Aorta (tissue), 5 donors: ENCODE measurements around the gene SP140. TPM values are rescaled to one million over a fixed set of nuclear protein-coding genes. Genes with fewer than 3 reads are reported as not detected.

Experiments
- ATAC-seq: fragments of 200-7000 bp; cut with Tn5 transposase; one replicate; pipeline ENCODE4 v1.9.1; 2022; ENCODE audit warnings: moderate library complexity; ENCODE audit not compliant: low FRiP score
- DNase-seq, 2 donors: peaks; one replicate each; pipeline ENCODE4 v3.0.0-alpha.2; 2020
- H3K27ac ChIP-seq, 2 donors: one replicate each; pipeline ENCODE4 v1.5.1; 2013; ENCODE audit warnings: low read length in 2 of 2, mild to moderate bottlenecking in 2 of 2, moderate library complexity in 2 of 2, control low read depth in 1 of 2, inconsistent platforms in 1 of 2, low read depth in 1 of 2
- H3K27me3 ChIP-seq, 2 donors: one replicate each; pipeline ENCODE4 v1.6.1; 2013; ENCODE audit warnings: control low read depth in 1 of 2, low read length in 1 of 2, mild to moderate bottlenecking in 1 of 2, moderate library complexity in 1 of 2; ENCODE audit not compliant: insufficient read depth in 2 of 2, control insufficient read depth in 1 of 2
- H3K36me3 ChIP-seq, 2 donors: one replicate each; pipeline ENCODE4 v1.6.1; 2013; ENCODE audit warnings: control low read depth in 1 of 2, low read length in 1 of 2, mild to moderate bottlenecking in 1 of 2; ENCODE audit not compliant: insufficient read depth in 2 of 2, control insufficient read depth in 1 of 2
- H3K4me1 ChIP-seq, 2 donors: one replicate each; pipeline ENCODE4 v1.6.1; 2013; ENCODE audit warnings: low read length in 2 of 2, control low read depth in 1 of 2, mild to moderate bottlenecking in 1 of 2, moderate library complexity in 1 of 2; ENCODE audit not compliant: insufficient read depth in 2 of 2, control insufficient read depth in 1 of 2
- H3K4me3 ChIP-seq, 2 donors: one replicate each; pipeline ENCODE4 v1.5.1; 2013; ENCODE audit warnings: low read length in 2 of 2, control low read depth in 1 of 2, mild to moderate bottlenecking in 1 of 2
- H3K9me3 ChIP-seq: one replicate; pipeline ENCODE4 v1.6.1; 2013; ENCODE audit warnings: mild to moderate bottlenecking, low read length; ENCODE audit not compliant: control insufficient read depth
- WGBS, 2 donors: extraction: QIAGEN DNeasy Blood & Tissue Kit; methylation state at CpG; one replicate each; pipeline ENCODE4 v1.1.7; 2013; 5-methylcytosine and 5-hydroxymethylcytosine counted together
- intact Hi-C, 2 donors: fragments of 100-400 bp; cut with DNase I; formaldehyde crosslinking; loops; one replicate each; pipeline versions ENCODE4 v1.14.2 to v1.15.0; 2022
- polyA plus RNA-seq, 2 donors: library from polyadenylated mRNA; stranded (reverse); fragments of 200-250 nt; gene quantifications; one replicate each; pipeline ENCODE4 v1.2.3, GENCODE V29; 2013
- total RNA-seq, 2 donors: library from RNA; stranded (reverse); fragmentation: NEBNext Ultra II Directional; extraction: Animal tissue kit (Norgen Biotek cat#: 25700); gene quantifications; one replicate each; pipeline ENCODE4 v1.2.1, GENCODE V29; 2021
- donor health status: healthy with polysubstance abuse.
- donor health status: Bipolar disorder and iron deficiency.
- donor health status: DM: no; HTN: no; CAD: no.
- donor health status: DM: no; HTN: no; CAD: no.
- donor health status: DM: yes; HTN: yes; CAD: no.

Gene SP140
- total and polyA plus RNA-seq, 4 donors = 0.13 to 4.1 (median 1.4) TPM

DNA sequence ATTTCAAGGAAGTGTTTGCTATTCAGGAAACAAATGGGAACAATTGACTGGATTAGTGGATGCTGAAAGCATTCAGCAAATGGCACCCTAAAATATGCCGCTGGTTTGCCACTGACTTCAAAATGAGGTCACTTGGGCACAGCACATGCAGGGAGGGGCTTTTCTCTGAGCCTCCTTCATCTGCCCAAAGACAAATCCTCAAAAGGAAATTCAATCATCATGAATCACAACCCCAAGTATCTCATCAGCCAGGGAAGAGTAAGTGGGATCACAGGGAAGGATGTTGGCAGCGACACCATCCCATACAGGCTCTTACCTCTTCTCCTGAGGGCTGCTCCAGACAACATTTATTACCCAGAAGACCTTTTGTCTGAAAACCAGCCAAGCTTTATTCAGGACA, 87.1 kb downstream of the SP140 start:
- Histone ChIP-seq H3K9me3 (no peaks in the 10 kb centered on the region), H3K4me1 (no peaks in the 10 kb centered on the region), H3K27me3 (no peaks in the 10 kb centered on the region), H3K4me3 (no peak overlapping the region), H3K36me3 (no peaks in the 10 kb centered on the region), H3K27ac (no peak overlapping the region)
- ATAC-seq (no peak), DNase-seq (no peak)
- intact Hi-C loops = no loop called here
- 79 to 86% methylated on average over 2 of the region's 2 CpGs for WGBS, 2 donors

- ATAC-seq = no peak
- no peaks in the 10 kb centered on the region for H3K27me3 ChIP-seq
- H3K9me3 ChIP-seq = no peaks in the 10 kb centered on the region
- H3K4me1 ChIP-seq = no peaks in the 10 kb centered on the region
- H3K36me3 ChIP-seq = no peaks in the 10 kb centered on the region
- intact Hi-C loops = no loop called here
- 85% methylated on average over 3 of the region's 3 CpGs for WGBS, 2 donors
- H3K4me3 ChIP-seq = no peak overlapping the region
- no peak overlapping the region for H3K27ac ChIP-seq
- no peak for DNase-seq
Observed at GRCh38 chr2:230317366-230317765, 91.8 kb downstream of the SP140 start.

DNA sequence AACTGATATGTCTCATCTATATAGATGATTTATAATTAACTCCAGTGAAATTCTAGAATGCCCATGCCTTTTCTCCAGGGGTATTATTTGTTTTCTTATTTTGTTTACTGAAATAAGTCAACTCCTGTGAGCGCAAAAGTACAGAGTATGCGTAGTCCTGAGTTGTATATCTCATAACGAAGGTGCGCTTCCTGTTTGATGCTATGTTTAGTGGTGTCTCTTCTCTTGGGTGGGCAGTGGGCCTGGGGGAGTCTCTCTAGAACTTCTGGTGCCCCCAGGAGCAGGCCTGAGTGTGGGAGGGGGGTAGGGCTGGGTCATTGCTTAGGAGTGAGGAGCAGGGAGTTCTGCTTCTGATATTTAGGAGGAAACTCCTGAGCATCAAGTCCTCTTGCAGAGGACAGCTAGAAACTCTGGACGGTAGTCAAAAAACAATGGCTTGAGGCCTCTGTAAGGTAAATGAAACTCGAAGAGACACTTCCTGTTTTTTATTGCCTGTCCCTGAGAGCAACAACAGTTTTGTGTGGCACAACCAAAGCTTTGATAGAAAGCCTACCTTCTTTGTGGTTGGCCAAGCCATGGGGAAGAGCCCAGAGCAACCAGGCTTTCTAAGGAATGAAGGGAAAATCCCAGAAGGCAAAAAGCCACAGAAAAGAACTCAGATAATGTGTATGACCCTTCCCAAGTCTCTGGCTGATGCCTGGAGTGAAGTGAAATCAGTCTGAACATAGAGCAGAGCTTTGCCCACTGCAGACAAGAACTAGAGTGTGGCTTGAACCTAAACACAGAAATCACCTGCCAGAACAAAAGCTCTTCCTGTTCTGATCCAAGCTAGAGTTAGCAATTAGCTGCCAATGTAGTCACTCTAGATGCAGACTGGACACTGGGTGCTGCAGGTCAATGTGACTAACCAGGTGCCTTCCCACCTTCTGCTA, 92.9 kb downstream of the SP140 start:
- Histone ChIP-seq H3K4me1 (no peaks in the 10 kb centered on the region), H3K9me3 (peaks cover 6% of the 10 kb centered on the region), H3K4me3 (no peak overlapping the region), H3K27ac (no peak overlapping the region), H3K27me3 (no peaks in the 10 kb centered on the region), H3K36me3 (no peaks in the 10 kb centered on the region)
- no peak for DNase-seq
- no peak for ATAC-seq
- intact Hi-C loops = no loop called here
- 72 to 76% methylated on average over 6 of the region's 6 CpGs for WGBS, 2 donors

DNA sequence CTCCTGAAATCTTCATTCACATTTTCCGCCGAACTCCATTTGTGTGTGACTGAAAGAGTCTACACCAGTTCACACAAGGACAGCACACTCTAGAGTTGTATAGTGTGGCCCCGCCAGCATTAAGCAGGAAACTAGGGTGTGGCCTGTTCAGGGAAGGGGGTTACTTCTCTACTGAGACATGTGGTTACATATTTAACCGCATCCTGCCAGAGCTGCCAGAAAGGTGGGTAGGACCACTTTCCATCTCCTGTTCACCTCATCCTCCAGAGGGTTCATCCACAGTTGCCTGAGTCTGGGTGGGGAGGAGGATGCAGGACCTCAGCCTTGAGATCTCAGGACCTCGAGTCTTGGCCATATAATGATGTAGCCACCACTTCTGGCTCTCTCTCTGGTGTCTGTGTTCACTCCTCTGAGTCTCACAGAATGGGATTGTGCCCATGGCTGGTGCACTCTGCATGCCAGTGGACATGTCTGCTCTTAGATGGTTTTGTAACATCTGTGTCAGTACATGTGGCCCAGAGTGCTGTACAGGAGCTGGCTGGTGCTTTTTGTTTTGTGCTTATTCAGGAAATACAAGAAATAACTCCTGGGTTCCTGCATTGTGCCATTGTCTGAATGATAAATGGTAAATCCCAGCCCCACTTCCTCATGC, 93.8 kb downstream of the SP140 start:
- WGBS, 2 donors = 87 to 90% methylated on average over 5 of the region's 5 CpGs
- no peak overlapping the region for H3K27ac ChIP-seq

DNA sequence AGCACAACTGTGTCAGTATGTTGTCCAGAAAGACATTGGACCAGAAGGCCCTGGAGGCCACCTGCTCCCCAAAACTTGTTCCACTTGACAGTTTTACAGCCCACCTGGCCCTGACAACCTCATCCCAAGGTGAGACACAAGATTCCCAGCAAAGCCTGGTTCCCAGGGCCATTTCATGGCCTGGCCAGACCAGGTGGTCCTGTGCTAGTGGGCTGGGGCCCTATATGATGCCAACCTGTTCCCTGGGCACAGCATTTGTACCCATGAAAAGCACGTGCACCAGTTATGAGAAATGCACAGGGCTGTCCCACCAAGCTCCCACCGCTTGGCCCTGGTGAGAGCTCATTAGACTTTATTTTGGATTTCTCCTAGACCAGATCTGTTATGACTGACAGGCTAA, 95.5 kb downstream of the SP140 start:
- intact Hi-C loops = no loop called here
- 86% methylated on average over 2 of the region's 2 CpGs for WGBS, 2 donors

More for the DNA sequence above, 93.8 kb downstream of the SP140 start:
- Histone ChIP-seq H3K4me1 (no peaks in the 10 kb centered on the region), H3K9me3 (peaks cover 6% of the 10 kb centered on the region), H3K27me3 (no peaks in the 10 kb centered on the region), H3K36me3 (no peaks in the 10 kb centered on the region), H3K4me3 (no peak overlapping the region)
- DNase-seq (no peak), ATAC-seq (no peak)
- intact Hi-C loops = no loop called here

DNA sequence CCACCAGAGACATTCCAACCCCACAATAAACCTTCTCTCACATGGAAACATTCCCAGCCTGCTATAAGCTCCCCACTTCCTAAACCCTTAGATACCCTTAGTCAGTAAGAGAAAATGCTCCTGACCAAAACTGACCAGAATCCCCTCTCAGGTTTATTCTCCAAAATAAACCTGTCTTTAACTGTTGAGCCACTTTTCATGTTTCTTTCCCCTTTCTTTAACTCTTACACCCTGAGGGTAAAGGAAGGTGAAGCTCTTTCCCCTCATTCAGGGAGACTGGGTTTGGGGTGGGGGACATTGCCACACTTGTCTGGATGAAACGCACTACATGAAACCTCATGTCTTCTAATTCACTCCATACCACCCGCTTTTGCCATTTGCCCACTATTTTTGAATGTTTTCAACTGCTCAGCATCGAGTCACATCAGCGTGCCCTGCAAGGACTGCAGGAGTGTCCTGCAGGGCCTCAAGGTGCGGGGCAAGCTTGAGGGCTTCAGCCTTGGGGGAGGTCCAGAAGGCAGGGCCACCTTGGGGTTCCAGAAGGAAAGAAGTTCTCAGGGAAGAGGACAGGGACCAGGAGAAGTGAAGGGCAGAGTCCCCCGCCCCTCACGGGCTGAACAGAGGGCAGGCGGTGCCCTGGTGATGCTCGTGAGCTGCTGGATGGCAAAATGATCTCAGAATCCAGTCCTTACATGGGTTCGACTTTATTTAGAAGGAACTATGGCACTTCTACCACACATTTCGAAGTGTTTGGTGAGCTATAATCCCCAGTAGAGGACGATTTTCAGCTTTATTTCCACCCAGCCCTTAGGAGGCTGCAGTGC, 97.2 kb downstream of the SP140 start:
- Histone ChIP-seq H3K27me3 (no peaks in the 10 kb centered on the region), H3K27ac (no peak overlapping the region), H3K36me3 (no peaks in the 10 kb centered on the region), H3K4me3 (no peak overlapping the region), H3K9me3 (peaks cover 6% of the 10 kb centered on the region), H3K4me1 (no peaks in the 10 kb centered on the region)
- intact Hi-C loops = no loop called here
- DNase-seq (no peak), ATAC-seq (no peak)
- WGBS, 2 donors = 80 to 81% methylated on average over 12 of the region's 12 CpGs

More for the DNA sequence above, 95.5 kb downstream of the SP140 start:
- H3K36me3 ChIP-seq = no peaks in the 10 kb centered on the region
- H3K4me3 ChIP-seq = no peak overlapping the region
- no peaks in the 10 kb centered on the region for H3K4me1 ChIP-seq
- H3K27me3 ChIP-seq = no peaks in the 10 kb centered on the region
- ATAC-seq (no peak), DNase-seq (no peak)
- no peak overlapping the region for H3K27ac ChIP-seq
- H3K9me3 ChIP-seq = peaks cover 6% of the 10 kb centered on the region

- H3K4me1 ChIP-seq = no peaks in the 10 kb centered on the region
- ATAC-seq = no peak
Observed at GRCh38 chr2:230323385-230324106, 98.0 kb downstream of the SP140 start.

DNA sequence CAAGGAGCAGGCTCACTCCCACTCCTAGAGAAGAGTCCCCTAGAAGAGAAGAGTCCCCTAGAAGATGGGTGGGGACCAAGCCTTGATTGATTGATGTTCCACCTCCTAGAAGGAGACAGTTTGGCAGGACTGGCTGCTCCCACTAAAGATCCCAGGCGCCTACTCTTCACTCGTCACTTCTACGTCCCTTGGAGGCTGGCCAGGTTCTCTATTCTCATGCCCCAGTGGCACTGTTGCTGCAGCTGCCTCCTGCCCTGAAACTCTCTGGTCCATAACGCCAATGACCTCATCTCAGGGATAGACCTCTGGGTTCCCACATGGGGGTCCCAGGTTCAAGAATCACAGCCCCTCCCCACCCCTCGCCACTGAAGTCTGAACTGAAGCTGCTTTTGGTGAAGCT, 99.0 kb downstream of the SP140 start:
- WGBS, 2 donors = 72 to 75% methylated on average over 5 of the region's 5 CpGs
- H3K27me3 ChIP-seq = no peaks in the 10 kb centered on the region
- ATAC-seq (no peak), DNase-seq (no peak)
- H3K27ac ChIP-seq = no peak overlapping the region
- H3K36me3 ChIP-seq = no peaks in the 10 kb centered on the region
- H3K4me1 ChIP-seq = no peaks in the 10 kb centered on the region
- intact Hi-C loops = no loop called here
- H3K9me3 ChIP-seq = peaks cover 6% of the 10 kb centered on the region
- no peak overlapping the region for H3K4me3 ChIP-seq

More at GRCh38 chr2:230323385-230324106, 98.0 kb downstream of the SP140 start:
- DNase-seq = no peak
- H3K9me3 ChIP-seq = peaks cover 6% of the 10 kb centered on the region
- WGBS, 2 donors = 87 to 88% methylated on average over 18 of the region's 18 CpGs
- H3K27me3 ChIP-seq = no peaks in the 10 kb centered on the region
- no peak overlapping the region for H3K27ac ChIP-seq
- no peak overlapping the region for H3K4me3 ChIP-seq
- no peaks in the 10 kb centered on the region for H3K36me3 ChIP-seq
- intact Hi-C loops = no loop called here
